NT2/D1 (cell line): ENCODE data around the gene PTPRN2.

Experiments used
- DNase-seq: peaks from one replicate; pipeline ENCODE4 v3.0.0-alpha.2; 2011; ENCODE audit warnings: low read depth, low spot score
- H3K27me3 ChIP-seq: 2 replicates; pipeline ENCODE4 v1.6.0; 2011; ENCODE audit warnings: mild to moderate bottlenecking; ENCODE audit not compliant: insufficient read length, insufficient read depth
- H3K36me3 ChIP-seq: 2 replicates; pipeline ENCODE4 v1.6.1; 2011; ENCODE audit warnings: mild to moderate bottlenecking, low read length, mixed read lengths; ENCODE audit not compliant: insufficient read depth, insufficient read length
- H3K4me1 ChIP-seq: 2 replicates; pipeline ENCODE4 v1.5.1; 2011; ENCODE audit not compliant: insufficient read depth, insufficient read length
- H3K4me3 ChIP-seq: 2 replicates; pipeline ENCODE4 v1.5.1; 2011; ENCODE audit warnings: low read depth; ENCODE audit not compliant: insufficient read length
- H3K9ac ChIP-seq: 2 replicates; pipeline ENCODE4 v1.6.0; 2011; ENCODE audit warnings: low read depth; ENCODE audit not compliant: insufficient read length
- H3K9me3 ChIP-seq: 2 replicates; pipeline ENCODE4 v1.5.1; 2011; ENCODE audit warnings: mild to moderate bottlenecking, low read length; ENCODE audit not compliant: insufficient read depth
- SUZ12 ChIP-seq: IDR thresholded peaks from 2 replicates; pipeline ENCODE4 v1.6.1; 2011; ENCODE audit not compliant: insufficient read length, insufficient read depth; ENCODE audit errors: extremely low read depth
- YY1 ChIP-seq: IDR thresholded peaks from 2 replicates; pipeline ENCODE4 v1.6.1; 2011; ENCODE audit not compliant: insufficient read length, insufficient read depth
- ZNF274 ChIP-seq: IDR thresholded peaks from 2 replicates; pipeline ENCODE4 v1.6.1; 2011; ENCODE audit warnings: mild to moderate bottlenecking, low read depth, low read length

The PTPRN2 gene

GRCh38 chr7:158174947-158175346 lies 412.7 kb downstream of the PTPRN2 start:
- no peak for TF ChIP-seq ZNF274
- no peak for TF ChIP-seq YY1
- no peak for TF ChIP-seq SUZ12
- no peaks in the 10 kb centered on the region for H3K36me3 ChIP-seq
- H3K27me3 ChIP-seq, result no peaks in the 10 kb centered on the region
- peaks cover 26% of the 10 kb centered on the region; the same call in 1 of the 2 replicates for H3K9me3 ChIP-seq
- H3K4me1 ChIP-seq, result no peaks in the 10 kb centered on the region
- DNase-seq, result no peak
- no peak overlapping the region for H3K9ac ChIP-seq
- no peak overlapping the region for H3K4me3 ChIP-seq

- Histone ChIP-seq H3K36me3 (no peaks in the 10 kb centered on the region), H3K9ac (no peak overlapping the region), H3K27me3 (no peaks in the 10 kb centered on the region), H3K9me3 (peaks cover 3% of the 10 kb centered on the region; the same call in 1 of the 2 replicates), H3K4me3 (no peak overlapping the region), H3K4me1 (no peaks in the 10 kb centered on the region)
- DNase-seq, result no peak
- TF ChIP-seq YY1 (no peak), ZNF274 (no peak), SUZ12 (no peak)
These were observed 420.2 kb downstream of the PTPRN2 start for GRCh38 chr7:158167373-158167772.

DNA sequence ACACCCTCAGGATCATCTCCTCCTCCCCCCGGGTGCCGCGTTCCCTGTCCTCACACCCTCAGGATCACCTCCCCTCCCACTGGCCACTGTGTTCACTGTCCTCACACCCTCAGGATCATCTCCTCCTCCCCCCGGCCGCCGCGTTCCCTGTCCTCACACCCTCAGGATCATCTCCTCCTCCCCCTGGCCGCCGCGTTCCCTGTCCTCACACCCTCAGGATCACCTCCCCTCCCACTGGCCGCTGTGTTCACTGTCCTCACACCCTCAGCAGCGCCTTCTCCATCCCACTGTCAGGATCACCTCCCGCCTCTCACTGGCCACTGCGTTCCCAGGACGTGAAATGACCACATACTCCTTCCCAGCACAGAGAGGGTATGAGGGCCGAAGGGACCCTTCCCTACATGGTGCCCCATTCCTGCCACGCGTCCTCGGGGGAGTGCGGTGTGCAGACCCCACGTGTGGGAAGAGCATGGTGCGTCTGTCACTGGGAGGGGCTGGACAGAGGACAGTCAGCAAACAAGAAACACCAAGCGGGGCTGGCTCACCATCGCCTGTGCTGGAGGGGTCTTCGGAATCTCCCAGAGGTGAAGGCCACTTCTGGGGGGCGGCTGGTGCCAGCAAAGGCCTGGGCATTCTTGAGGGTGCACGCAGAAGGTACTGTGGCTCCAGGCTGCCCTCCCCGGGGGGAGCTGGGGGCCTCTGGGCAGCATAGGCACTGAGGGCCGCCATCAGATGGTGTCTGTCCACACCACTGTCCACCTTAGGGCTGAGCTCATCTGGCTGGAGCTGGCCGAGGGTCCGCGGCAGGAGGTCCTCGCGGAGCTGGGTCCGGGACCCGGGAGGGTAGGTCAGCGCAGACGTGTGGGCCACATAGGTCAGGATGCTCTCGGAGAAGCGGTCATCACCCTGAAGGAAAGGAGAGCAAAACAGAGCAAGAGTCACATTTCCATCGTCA lies 421.0 kb downstream of the PTPRN2 start:
- Histone ChIP-seq H3K36me3 (no peaks in the 10 kb centered on the region), H3K4me1 (no peaks in the 10 kb centered on the region), H3K9ac (no peak overlapping the region), H3K27me3 (no peaks in the 10 kb centered on the region), H3K9me3 (no peaks in the 10 kb centered on the region; the same call in 1 of the 2 replicates), H3K4me3 (no peak overlapping the region)
- no peak for DNase-seq
- no peak for TF ChIP-seq ZNF274
- TF ChIP-seq SUZ12, result no peak
- no peak for TF ChIP-seq YY1

DNA sequence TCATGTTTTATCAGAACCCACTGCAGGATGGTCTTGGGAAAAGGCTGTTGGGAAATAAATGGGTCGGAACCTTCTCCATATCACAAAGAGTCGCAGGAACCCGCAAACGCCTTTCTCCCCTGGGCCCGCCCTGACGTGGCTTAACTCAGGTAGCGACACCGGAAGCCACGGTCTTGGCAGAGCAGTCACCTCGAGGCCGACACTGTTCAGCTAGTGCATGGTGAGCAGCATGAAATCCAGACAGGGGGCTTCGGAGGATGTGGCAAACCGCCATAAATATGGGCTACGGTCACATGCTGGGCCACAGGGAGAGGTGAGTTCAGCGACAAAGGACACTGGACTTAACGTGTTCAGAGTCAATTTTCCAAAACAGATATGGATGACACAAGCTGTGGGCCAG lies 421.9 kb downstream of the PTPRN2 start:
- Histone ChIP-seq H3K9me3 (no peaks in the 10 kb centered on the region; the same call in 1 of the 2 replicates), H3K4me3 (no peak overlapping the region), H3K36me3 (no peaks in the 10 kb centered on the region), H3K4me1 (no peaks in the 10 kb centered on the region), H3K27me3 (no peaks in the 10 kb centered on the region), H3K9ac (no peak overlapping the region)
- TF ChIP-seq SUZ12 (no peak), YY1 (no peak), ZNF274 (no peak)
- DNase-seq, result no peak

DNA sequence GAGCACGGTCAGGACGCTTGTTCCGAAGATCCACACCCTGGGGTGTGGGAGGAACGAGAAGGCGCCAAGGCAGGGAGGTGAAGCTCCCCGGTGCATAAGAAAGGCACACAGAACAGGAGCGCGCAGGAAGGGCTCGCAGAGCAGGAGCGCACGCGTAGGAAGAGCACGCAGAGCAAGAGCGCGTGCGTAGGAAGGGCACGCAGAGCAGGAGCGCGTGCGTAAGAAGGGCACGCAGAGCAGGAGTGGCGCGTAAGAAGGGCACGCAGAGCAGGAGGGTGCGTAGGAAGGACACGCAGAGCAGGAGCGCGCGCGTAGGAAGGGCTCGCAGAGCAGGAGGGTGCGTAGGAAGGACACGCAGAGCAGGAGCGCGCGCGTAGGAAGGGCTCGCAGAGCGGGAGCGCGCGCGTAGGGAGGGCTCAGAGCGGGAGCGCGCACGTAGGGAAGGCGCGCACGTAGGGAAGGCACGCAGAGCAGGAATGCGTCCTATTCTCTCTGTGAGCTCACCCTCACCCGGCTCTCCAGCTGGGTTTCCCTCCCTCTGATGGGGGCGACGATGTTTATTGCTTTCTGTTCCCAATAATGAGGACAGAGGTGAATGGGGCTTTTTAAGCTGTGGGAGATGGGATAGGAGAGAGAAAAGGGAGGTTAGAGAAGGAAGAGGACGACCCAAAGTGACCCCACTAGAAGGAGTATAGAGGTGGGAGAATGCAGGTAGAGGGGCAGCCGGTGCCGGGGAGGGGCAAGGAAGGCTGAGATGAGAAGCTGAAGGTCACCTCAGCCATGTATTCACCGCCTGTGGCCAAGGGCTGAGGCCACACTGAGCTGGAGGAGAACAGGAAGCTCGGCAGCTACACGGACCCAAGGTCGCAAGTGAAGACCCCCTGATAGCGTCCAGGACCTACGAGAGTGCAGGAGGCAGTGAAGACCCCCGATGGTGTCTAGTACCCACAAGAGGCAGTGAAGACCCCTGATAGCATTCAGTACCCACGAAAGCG lies 423.2 kb downstream of the PTPRN2 start:
- Histone ChIP-seq H3K9ac (no peak overlapping the region), H3K36me3 (no peaks in the 10 kb centered on the region), H3K27me3 (no peaks in the 10 kb centered on the region), H3K4me1 (no peaks in the 10 kb centered on the region), H3K9me3 (no peaks in the 10 kb centered on the region; the same call in 1 of the 2 replicates), H3K4me3 (no peak overlapping the region)
- no peak for DNase-seq
- TF ChIP-seq ZNF274 (no peak), SUZ12 (no peak), YY1 (no peak)

- no peaks in the 10 kb centered on the region for H3K9me3 ChIP-seq
- no peak overlapping the region for H3K9ac ChIP-seq
- no peaks in the 10 kb centered on the region for H3K4me1 ChIP-seq
- no peak overlapping the region for H3K4me3 ChIP-seq
- no peak for TF ChIP-seq ZNF274
- no peak for TF ChIP-seq SUZ12
- no peak for TF ChIP-seq YY1
- no peak for DNase-seq
- no peaks in the 10 kb centered on the region for H3K27me3 ChIP-seq
- no peaks in the 10 kb centered on the region for H3K36me3 ChIP-seq
These were observed 426.4 kb downstream of the PTPRN2 start for GRCh38 chr7:158161194-158161593.

- H3K27me3 ChIP-seq, result no peaks in the 10 kb centered on the region
- TF ChIP-seq YY1, result no peak
- no peak for TF ChIP-seq ZNF274
- no peak for TF ChIP-seq SUZ12
- no peak for DNase-seq
- no peaks in the 10 kb centered on the region for H3K9me3 ChIP-seq
- H3K4me3 ChIP-seq, result no peak overlapping the region
- H3K36me3 ChIP-seq, result no peaks in the 10 kb centered on the region
- H3K4me1 ChIP-seq, result no peaks in the 10 kb centered on the region
- H3K9ac ChIP-seq, result no peak overlapping the region
These were observed 427.4 kb downstream of the PTPRN2 start for GRCh38 chr7:158160199-158160598.
